ENCODE measurements around the gene TCF23.
"Not testable (repeated sequence)": the region's sequence is repeated elsewhere in the genome, so short reads cannot be mapped to it uniquely, and the experiment has no call there.

The TCF23 gene

DNA sequence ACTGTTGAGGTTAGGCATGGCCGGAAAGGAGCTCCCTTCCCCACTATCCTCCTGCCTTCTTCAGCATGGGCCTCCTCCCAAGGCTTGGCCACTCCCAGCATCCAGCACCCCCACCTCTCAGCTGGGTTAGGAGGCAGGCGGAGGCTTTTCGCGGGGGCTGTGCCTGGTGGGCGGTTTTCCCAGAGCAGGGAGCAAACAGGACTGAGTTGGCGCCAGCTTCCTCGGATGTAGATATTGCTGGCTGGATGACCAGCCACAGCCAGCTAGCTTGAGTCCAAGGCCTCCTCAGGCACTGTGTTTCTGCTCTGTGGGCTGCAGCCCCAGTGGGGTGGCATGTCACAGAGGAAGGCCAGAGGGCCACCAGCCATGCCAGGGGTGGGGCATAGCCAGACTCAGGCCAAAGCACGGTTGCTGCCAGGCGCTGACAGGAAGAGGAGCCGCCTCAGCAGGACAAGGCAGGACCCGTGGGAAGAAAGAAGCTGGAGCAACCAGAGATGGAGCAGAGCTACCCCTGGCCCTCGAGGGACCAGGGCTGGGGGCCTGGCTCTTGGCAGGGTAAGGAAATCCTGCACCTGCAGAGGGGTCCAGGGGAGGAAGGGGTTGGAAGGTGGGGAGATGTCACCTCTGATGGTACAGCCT lies at the start of gene TCF23:
TCF23 (plus strand) TSS at position 204 of the 639 bp plus-strand sequence; CDS start at position 334, 130 bp downstream.
- no peak for TF ChIP-seq Cebpa-rat (IDR thresholded peaks at IDR 0.05)
- H3K9ac ChIP-seq: no peak within 1 kb of the TSS
- peak within 1 kb of the TSS; percentile 45 for H3K4me2 ChIP-seq
- no peaks in the 10 kb centered on the region for H3K27me3 ChIP-seq
- no peaks in the 10 kb centered on the region for H3K36me3 ChIP-seq
- no peaks in the 10 kb centered on the region for H3K9me3 ChIP-seq
- no peak within 1 kb of the TSS for H3K4me3 ChIP-seq
- H3K4me1 ChIP-seq: peaks cover 14% of the 10 kb centered on the region
- no peaks in the 10 kb centered on the region for H4K20me1 ChIP-seq
- no peak within 1 kb of the TSS for H3K27ac ChIP-seq

DNA sequence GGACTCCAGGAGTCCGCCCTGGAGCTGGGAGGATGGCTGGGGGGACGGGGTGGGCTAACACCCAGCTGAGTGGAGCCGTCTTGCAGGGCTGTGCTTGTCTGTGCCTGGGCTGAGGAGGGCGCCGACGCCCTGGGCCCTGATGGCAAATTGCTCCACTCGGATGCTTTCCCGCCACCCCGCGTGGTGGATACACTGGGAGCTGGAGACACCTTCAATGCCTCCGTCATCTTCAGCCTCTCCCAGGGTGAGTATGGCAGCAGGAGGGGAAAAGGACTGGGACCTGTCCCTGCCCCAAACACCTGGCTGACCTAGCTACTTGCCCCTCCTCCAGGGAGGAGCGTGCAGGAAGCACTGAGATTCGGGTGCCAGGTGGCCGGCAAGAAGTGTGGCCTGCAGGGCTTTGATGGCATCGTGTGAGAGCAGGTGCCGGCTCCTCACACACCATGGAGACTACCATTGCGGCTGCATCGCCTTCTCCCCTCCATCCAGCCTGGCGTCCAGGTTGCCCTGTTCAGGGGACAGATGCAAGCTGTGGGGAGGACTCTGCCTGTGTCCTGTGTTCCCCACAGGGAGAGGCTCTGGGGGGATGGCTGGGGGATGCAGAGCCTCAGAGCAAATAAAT lies 49.4 kb upstream of the TCF23 start:
- H3K4me1 ChIP-seq: peaks cover 23% of the 10 kb centered on the region
- TF ChIP-seq Cebpa-rat (IDR thresholded peaks at IDR 0.05): no peak
- peak overlapping the region; percentile 61 for H3K4me2 ChIP-seq
- no peak overlapping the region for H3K4me3 ChIP-seq
- H3K27me3 ChIP-seq: no peaks in the 10 kb centered on the region
- peak overlapping the region; percentile 10; the same call in 1 of the 2 replicates for H3K27ac ChIP-seq
- no peak overlapping the region for H3K9ac ChIP-seq
- H4K20me1 ChIP-seq: no peaks in the 10 kb centered on the region
- no peaks in the 10 kb centered on the region for H3K9me3 ChIP-seq
- H3K36me3 ChIP-seq: no peaks in the 10 kb centered on the region; the same call in 1 of the 2 replicates

DNA sequence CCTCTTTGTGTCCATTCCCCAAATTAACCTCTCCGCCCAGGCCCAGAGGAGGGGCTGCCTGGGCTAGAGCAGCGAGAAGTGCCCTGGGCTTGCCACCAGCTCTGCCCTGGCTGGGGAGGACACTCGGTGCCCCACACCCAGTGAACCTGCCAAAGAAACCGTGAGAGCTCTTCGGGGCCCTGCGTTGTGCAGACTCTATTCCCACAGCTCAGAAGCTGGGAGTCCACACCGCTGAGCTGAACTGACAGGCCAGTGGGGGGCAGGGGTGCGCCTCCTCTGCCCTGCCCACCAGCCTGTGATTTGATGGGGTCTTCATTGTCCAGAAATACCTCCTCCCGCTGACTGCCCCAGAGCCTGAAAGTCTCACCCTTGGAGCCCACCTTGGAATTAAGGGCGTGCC lies 48.8 kb upstream of the TCF23 start:
- Histone ChIP-seq H3K36me3 (no peaks in the 10 kb centered on the region), H3K27ac (no peak overlapping the region), H4K20me1 (no peaks in the 10 kb centered on the region), H3K4me2 (no peak overlapping the region), H3K9ac (no peak overlapping the region), H3K9me3 (no peaks in the 10 kb centered on the region), H3K4me3 (no peak overlapping the region), H3K27me3 (no peaks in the 10 kb centered on the region), H3K4me1 (peaks cover 23% of the 10 kb centered on the region)
- TF ChIP-seq Cebpa-rat (IDR thresholded peaks at IDR 0.05): no peak

DNA sequence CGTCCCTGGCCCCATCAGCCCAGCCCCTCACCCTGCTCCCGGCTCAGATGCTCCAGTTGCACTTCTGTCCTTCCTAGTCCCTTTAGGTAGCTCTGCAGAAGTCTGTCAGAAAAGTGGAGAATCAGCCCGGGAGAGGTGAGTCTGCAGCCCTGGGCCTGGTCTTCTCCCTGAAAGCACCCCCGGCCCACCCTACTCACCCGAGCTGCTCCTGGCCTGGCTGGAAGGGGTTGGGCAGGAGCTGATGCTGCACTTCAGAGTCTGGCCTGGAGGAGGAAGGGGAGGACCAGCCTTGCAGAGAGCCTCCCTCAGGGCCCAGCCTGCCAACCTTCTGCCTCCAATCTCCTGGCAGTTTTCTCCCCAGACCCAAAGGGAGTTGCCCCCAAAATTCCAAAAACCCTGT lies 46.5 kb upstream of the TCF23 start:
- Histone ChIP-seq H3K9me3 (no peaks in the 10 kb centered on the region), H3K4me1 (peaks cover 27% of the 10 kb centered on the region), H3K36me3 (no peaks in the 10 kb centered on the region), H3K4me2 (no peak overlapping the region), H4K20me1 (no peaks in the 10 kb centered on the region), H3K9ac (no peak overlapping the region), H3K27me3 (no peaks in the 10 kb centered on the region), H3K27ac (no peak overlapping the region), H3K4me3 (no peak overlapping the region)
- TF ChIP-seq Cebpa-rat (IDR thresholded peaks at IDR 0.05): no peak

DNA sequence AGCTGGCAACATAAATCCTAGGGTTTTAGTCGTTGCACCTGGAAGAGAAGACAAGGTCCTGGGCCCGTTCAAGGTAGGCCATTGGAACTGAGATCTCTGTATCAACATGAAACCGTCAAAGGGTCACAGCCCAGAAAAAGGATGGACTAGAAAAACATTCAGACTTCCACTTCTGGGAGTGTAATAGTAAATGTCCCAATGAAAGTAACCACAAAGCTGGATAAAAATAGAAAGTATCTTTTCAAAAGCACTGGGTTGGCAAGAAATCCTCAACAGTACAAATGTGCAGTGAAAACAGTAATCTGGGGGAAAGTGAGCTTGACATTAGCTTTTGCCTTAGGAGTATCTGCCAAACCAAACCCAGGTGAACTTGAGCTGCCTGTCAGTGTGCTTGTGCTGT lies 42.8 kb upstream of the TCF23 start:
- Histone ChIP-seq H3K9me3 (no peaks in the 10 kb centered on the region), H3K4me1 (peaks cover 14% of the 10 kb centered on the region)
- TF ChIP-seq Cebpa-rat (IDR thresholded peaks at IDR 0.05): no peak

DNA sequence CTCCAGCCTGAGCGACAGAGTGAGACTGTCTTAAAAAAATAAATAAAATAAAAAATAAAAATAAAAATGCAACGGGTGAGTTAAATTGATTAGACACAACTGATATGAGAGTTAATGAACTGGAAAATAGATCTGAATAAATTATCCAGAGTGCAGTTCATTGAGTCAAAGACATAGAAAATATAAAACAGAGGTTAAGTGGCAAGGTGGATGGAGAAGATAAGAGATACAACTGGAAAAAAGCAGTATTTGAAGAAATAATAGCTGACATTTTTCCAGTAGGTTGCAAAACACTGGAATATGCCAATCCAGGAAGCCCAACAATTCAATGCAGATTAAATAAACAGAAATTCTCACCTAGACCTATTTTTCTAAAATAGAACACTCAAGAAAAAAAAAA lies 40.6 kb upstream of the TCF23 start:
- TF ChIP-seq Cebpa-rat (IDR thresholded peaks at IDR 0.05): no peak
- H3K4me1 ChIP-seq: peaks cover 14% of the 10 kb centered on the region
- no peaks in the 10 kb centered on the region for H3K27me3 ChIP-seq
- no peaks in the 10 kb centered on the region for H3K36me3 ChIP-seq
- no peak overlapping the region for H3K4me2 ChIP-seq
- H3K9me3 ChIP-seq: no peaks in the 10 kb centered on the region
- H4K20me1 ChIP-seq: no peaks in the 10 kb centered on the region
- no peak overlapping the region for H3K4me3 ChIP-seq
- H3K27ac ChIP-seq: no peak overlapping the region
- H3K9ac ChIP-seq: no peak overlapping the region

More for the DNA sequence above, 42.8 kb upstream of the TCF23 start:
- no peaks in the 10 kb centered on the region for H3K36me3 ChIP-seq
- no peaks in the 10 kb centered on the region for H4K20me1 ChIP-seq
- H3K9ac ChIP-seq: no peak overlapping the region
- H3K27ac ChIP-seq: no peak overlapping the region
- H3K27me3 ChIP-seq: no peaks in the 10 kb centered on the region
- peak overlapping the region; percentile 57 for H3K4me2 ChIP-seq
- H3K4me3 ChIP-seq: no peak overlapping the region

DNA sequence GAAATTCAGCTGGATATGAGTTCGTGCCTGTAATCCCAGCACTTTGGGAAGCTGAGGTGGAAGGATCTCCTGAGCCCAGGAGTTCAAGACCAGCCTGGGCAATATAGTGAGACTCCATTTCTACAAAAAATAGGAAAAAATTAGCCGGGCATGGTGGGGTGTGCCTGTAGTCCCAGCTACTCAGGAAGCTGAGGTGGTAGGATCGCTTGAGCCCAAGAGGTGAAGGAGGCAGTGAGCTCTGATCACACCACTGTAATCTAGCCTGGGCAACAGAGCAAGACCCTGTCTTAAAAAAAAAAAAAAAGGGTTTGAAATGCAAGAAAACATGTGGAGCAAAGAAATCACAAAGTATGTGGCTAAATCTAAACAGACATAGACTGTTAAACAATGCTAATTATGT lies 39.7 kb upstream of the TCF23 start:
- Histone ChIP-seq H3K9me3 (no peaks in the 10 kb centered on the region), H3K4me3 (no peak overlapping the region), H3K36me3 (no peaks in the 10 kb centered on the region), H3K4me2 (no peak overlapping the region), H4K20me1 (no peaks in the 10 kb centered on the region), H3K4me1 (peaks cover 14% of the 10 kb centered on the region), H3K27ac (no peak overlapping the region), H3K9ac (no peak overlapping the region), H3K27me3 (no peaks in the 10 kb centered on the region)
- no peak for TF ChIP-seq Cebpa-rat (IDR thresholded peaks at IDR 0.05)

DNA sequence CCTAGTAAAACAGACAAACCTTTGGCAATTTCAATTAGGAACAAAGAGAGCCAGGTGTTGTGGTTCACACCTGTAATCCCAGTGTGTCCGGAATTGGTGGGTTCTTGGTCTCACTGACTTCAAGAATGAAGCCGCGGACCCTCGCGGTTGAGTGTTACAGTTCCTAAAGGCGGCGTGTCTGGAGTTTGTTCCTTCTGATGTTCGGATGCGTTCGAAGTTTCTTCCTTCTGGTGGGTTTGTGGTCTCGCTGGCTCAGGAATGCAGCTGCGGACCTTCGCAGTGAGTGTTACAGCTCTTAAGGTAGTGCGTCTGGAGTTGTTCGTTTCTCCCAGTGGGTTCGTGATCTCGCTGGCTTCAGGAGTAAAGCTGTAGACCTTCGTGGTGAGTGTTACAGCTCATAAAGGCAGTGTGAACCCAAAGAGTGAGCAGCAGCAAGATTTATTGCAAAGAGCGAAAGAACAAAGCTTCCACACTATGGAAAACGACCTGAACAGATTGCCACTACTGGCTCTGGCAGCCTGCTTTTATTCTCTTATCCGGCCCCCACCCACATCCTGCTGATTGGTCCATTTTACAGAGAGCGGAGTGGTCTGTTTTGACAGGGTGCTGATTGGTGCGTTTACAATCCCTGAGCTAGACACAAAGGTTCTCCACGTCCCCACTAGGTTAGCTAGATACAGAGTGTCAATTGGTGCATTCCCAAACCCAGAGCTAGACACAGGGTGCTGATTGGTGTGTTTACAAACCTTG lies 38.0 kb upstream of the TCF23 start:
- not testable (repeated sequence) for H4K20me1 ChIP-seq, H3K4me3 ChIP-seq, H3K36me3 ChIP-seq, H3K9me3 ChIP-seq, H3K27ac ChIP-seq, H3K4me2 ChIP-seq, H3K4me1 ChIP-seq, H3K27me3 ChIP-seq, H3K9ac ChIP-seq

DNA sequence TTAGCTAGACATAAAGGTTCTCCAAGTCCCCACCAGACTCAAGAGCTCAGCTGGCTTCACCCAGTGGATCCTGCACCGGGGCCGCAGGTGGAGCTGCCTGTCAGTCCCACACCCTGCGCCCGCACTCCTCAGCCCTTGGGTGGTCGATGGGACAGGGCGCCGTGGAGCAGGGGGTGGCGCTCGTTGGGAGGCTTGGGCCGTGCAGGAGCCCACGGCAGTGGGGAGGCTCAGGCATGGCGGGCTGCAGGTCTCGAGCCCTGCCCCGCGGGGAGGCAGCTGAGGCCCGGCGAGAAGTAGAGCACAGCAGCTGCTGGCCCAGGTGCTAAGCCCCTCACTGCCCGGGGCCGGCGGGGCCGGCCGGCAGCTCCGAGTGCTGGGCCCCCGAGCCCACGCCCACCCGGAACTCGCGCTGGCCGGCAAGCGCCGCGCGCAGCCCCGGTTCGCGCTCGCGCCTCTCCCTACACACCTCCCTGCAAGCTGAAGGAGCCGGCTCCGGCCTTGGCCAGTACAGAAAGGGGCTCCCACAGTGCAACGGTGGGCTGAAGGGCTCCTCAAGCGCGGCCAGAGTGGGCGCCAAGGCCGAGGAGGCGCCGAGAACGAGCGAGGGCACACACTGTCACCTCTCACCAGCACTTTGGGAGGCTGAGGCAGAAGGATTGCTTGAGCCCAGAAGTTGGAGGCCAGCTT lies 37.3 kb upstream of the TCF23 start:
- not testable (repeated sequence) for H3K4me2 ChIP-seq, H3K36me3 ChIP-seq, H4K20me1 ChIP-seq, H3K9ac ChIP-seq, H3K27me3 ChIP-seq, H3K9me3 ChIP-seq, H3K27ac ChIP-seq, H3K4me3 ChIP-seq, H3K4me1 ChIP-seq

DNA sequence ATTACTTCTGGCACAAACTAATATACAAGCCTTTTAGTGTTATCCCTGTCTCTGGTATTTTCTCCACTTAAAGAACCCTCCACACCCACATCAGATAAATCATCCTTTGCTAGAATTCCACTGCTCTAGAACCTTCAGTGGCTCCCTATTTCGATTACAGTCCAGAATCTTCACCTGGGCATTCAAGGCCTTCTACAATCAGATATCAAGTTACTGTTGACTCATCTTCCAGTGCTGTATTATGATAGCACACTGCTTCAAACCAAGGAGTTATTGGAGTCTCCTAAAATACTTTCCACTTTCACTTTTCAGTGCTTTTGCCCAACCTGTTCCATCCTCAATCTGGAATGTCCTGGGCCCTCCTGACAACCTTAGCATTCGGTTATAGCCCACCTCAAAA lies 33.3 kb upstream of the TCF23 start:
- no peak overlapping the region for H3K4me3 ChIP-seq
- no peak for TF ChIP-seq Cebpa-rat (IDR thresholded peaks at IDR 0.05)
- no peak overlapping the region for H3K4me2 ChIP-seq

More for the DNA sequence above, 33.3 kb upstream of the TCF23 start:
- H3K27ac ChIP-seq: no peak overlapping the region
- H3K36me3 ChIP-seq: no peaks in the 10 kb centered on the region
- H3K4me1 ChIP-seq: 0 out of 2 replicates have a peak, but pooled peaks cover 12% of the 10 kb centered on the region
- no peaks in the 10 kb centered on the region for H4K20me1 ChIP-seq
- H3K9ac ChIP-seq: no peak overlapping the region
- peaks cover 37% of the 10 kb centered on the region for H3K27me3 ChIP-seq
- no peaks in the 10 kb centered on the region for H3K9me3 ChIP-seq

All from BLaER1 (cell line).